ENCODE measurements around the gene GNG12. TPM values are rescaled to one million over a fixed set of nuclear protein-coding genes. Genes with fewer than 3 reads are reported as not detected.

Gene GNG12
- total and polyA plus RNA-seq, 9 of the 15 experiments (the other 6 are each of a cell fraction or from before 2014, with no cell fraction given) = 2.6 to 6.0 (median 4.1) TPM

- in situ Hi-C loops (cut with MboI) (no loop called here), intact Hi-C loops (cut with micrococcal nuclease) (loop anchor here (1.0 to 10.0 kb wide), 4 partner anchors 39 to 753 kb away; partner anchors contain the start of gene SERBP1)
- ChIA-PET CTCF (ENCODE audit: low intra/inter-chr PET ratio) (no interaction called here), POLR2A (interaction anchor here (0.6 to 6.3 kb wide), 42 partner anchors 9 to 484 kb away, joined by 3 to 62 read pairs (median 6); partner anchors contain the start of gene SERBP1)
- Histone ChIP-seq H3K4me1 (replicated peaks in 1 of 2; ENCODE audit: control insufficient read depth in 2 of 2, insufficient read depth in 2 of 2, low read length in 2 of 2) (peaks cover 18 to 39% of the 10 kb centered on the region in 2 experiments; a peak in 4 of 5 replicates), H3K4me2 (ENCODE audit: insufficient read depth, low read length) (peak overlapping the region; percentile 85), H3K27me3 (ENCODE audit: control insufficient read depth in 2 of 2, insufficient read depth in 2 of 2, low read length in 2 of 2) (no peaks in the 10 kb centered on the region), H3K36me3 (ENCODE audit: control insufficient read depth, insufficient read depth, low read length) (peaks cover 46% of the 10 kb centered on the region), H3K4me3 (peak overlapping the region; percentile 93), H3K27ac (ENCODE audit: extremely low read depth, low read depth, low read length) (peak overlapping the region; percentile 95), H4K20me1 (replicated peaks; ENCODE audit: control insufficient read depth, insufficient read depth, low read length) (0 out of 2 replicates have a peak, but pooled peaks cover 3% of the 10 kb centered on the region), H3K9ac (ENCODE audit: insufficient read depth in 1 of 2, low read depth in 2 of 2, low read length in 2 of 2) (peak overlapping the region; percentile 92 to 98), H3K79me2 (ENCODE audit: control insufficient read depth, insufficient read depth, low read length) (peaks cover 63% of the 10 kb centered on the region), H3K9me1 (ENCODE audit: control insufficient read depth, insufficient read depth, low read length) (no peaks in the 10 kb centered on the region), H3K9me3 (replicated peaks; ENCODE audit: control insufficient read depth, insufficient read depth, low read depth, low read length) (no peaks in the 10 kb centered on the region), H2AFZ (ENCODE audit: low read depth, low read length) (no peak overlapping the region)
- FAIRE-seq = no peak
- under 1% methylated on average over 38 of the region's 65 CpGs for WGBS (ENCODE audit: insufficient coverage, low coverage, missing lambda C conversion rate)
- TSS peak; percentile 49 for BruUV-seq (replicated peaks)
- peak; percentile 30 to 65 (median 64) for DNase-seq (ENCODE audit: extremely low read depth in 1 of 4, low spot score in 3 of 4)
- peak; percentile 6 for ATAC-seq
- TF ChIP-seq ZNF57 (CRISPR knock-in tag; IDR thresholded peaks at IDR 0.05) = no peak
- TF ChIP-seq CXXC5 (CRISPR knock-in tag; IDR thresholded peaks at IDR 0.05) = no peak
- TF ChIP-seq BRF2 (IDR thresholded peaks at IDR 0.05; ENCODE audit: borderline replicate concordance, insufficient read depth, insufficient read length) = no peak
- no peak for TF ChIP-seq ZNF282 (CRISPR knock-in tag; IDR thresholded peaks at IDR 0.05)
- TF ChIP-seq KAT2B (IDR thresholded peaks at IDR 0.05; ENCODE audit: low read depth, low read length) = no peak
- TF ChIP-seq BACH1 (tag; IDR thresholded peaks at IDR 0.05) = no peak
- no peak for TF ChIP-seq POLR3G (IDR thresholded peaks at IDR 0.05; ENCODE audit: extremely low read depth, insufficient read length, insufficient replicate concordance)
- TF ChIP-seq TCF3 (CRISPR knock-in tag; IDR thresholded peaks at IDR 0.05) = no peak
- TF ChIP-seq SP2 (IDR thresholded peaks at IDR 0.05; ENCODE audit: extremely low read depth, low read depth, low read length, poor library complexity, severe bottlenecking) = no peak
- no peak for TF ChIP-seq DEAF1 (CRISPR knock-in tag; IDR thresholded peaks at IDR 0.05)
- TF ChIP-seq HNRNPUL1 (IDR thresholded peaks at IDR 0.05; ENCODE audit: low read length) = no peak
- TF ChIP-seq CEBPZ (IDR thresholded peaks at IDR 0.05; ENCODE audit: borderline replicate concordance, low read depth, low read length) = no peak
- TF ChIP-seq ZNF23 (CRISPR knock-in tag; IDR thresholded peaks at IDR 0.05) = no peak
- no peak for TF ChIP-seq GATAD2B (IDR thresholded peaks at IDR 0.05; ENCODE audit: borderline replicate concordance)
- TF ChIP-seq ZBTB7A (IDR thresholded peaks at IDR 0.05; ENCODE audit: borderline replicate concordance, control insufficient read depth, low read depth, low read length) = no peak
These were observed 147.6 kb downstream of the GNG12 start for GRCh38 chr1:67685558-67686266.

Measured in K562 (cell line).